ENCODE measurements around the gene MRPL54. TPM values are rescaled to one million over a fixed set of nuclear protein-coding genes. Genes with fewer than 3 reads are reported as not detected.

MRPL54 gene
- total RNA-seq: 15.3 and 68.4 TPM in 2 replicates

GRCh38 chr19:3762501-3763459 is at the start of gene MRPL54:
TSS of gene MRPL54 (plus strand) at chr19:3762682. CDS start at chr19:3762701, 19 bp downstream.

GRCh38 chr19:3761382-3762129 is 926 bp upstream of the MRPL54 start, which contains the start of gene APBA3:
TSS of gene APBA3 (minus strand) at chr19:3761692. CDS start at chr19:3760264, 1,428 bp downstream.

GRCh38 chr19:3771906-3772455 is 9.5 kb downstream of the MRPL54 start, which contains the start of gene RAX2:
TSS of gene RAX2 (minus strand) at chr19:3772228. CDS start at chr19:3771742, 486 bp downstream.

GRCh38 chr19:3785938-3786824 is 23.7 kb downstream of the MRPL54 start, which contains the start of gene MATK:
TSS of gene MATK (minus strand) at chr19:3786381. CDS start at chr19:3785135, 1,246 bp downstream.

Other genes starting within 250 kb of the MRPL54 start
- gene TEKTIP1, start 223.5 kb upstream of the MRPL54 start, total RNA-seq: 0.14 TPM in 1 of 2 replicates, not detected in the other
- 80.3 and 174 TPM in 2 replicates for gene MFSD12, start 205.1 kb upstream of the MRPL54 start, total RNA-seq
- 47.4 and 60.1 TPM in 2 replicates for gene HMG20B, start 189.7 kb upstream of the MRPL54 start, total RNA-seq
- not detected in 2 replicates for gene GIPC3, start 177.2 kb upstream of the MRPL54 start, total RNA-seq
- gene TBXA2R, start 155.8 kb upstream of the MRPL54 start, total RNA-seq: 0.21 TPM in 1 of 2 replicates, not detected in the other
- 23.2 and 34.0 TPM in 2 replicates for gene CACTIN, start 135.9 kb upstream of the MRPL54 start, total RNA-seq
- gene PIP5K1C, start 62.2 kb upstream of the MRPL54 start, total RNA-seq: 5.5 and 31.3 TPM in 2 replicates
- gene TJP3, start 54.3 kb upstream of the MRPL54 start, total RNA-seq: 1.0 and 4.4 TPM in 2 replicates
- gene APBA3, start 990 bp upstream of the MRPL54 start, total RNA-seq: 22.9 and 23.8 TPM in 2 replicates
- not detected in 2 replicates for gene RAX2, start 9.5 kb downstream of the MRPL54 start, total RNA-seq
- under 0.01 and 0.57 TPM in 2 replicates for gene MATK, start 23.7 kb downstream of the MRPL54 start, total RNA-seq
- gene ZFR2, start 106.4 kb downstream of the MRPL54 start, total RNA-seq: not detected in 2 replicates
- gene ATCAY, start 118.0 kb downstream of the MRPL54 start, total RNA-seq: not detected in 2 replicates
- not detected in 2 replicates for gene NMRK2, start 170.4 kb downstream of the MRPL54 start, total RNA-seq
- 129 and 136 TPM in 2 replicates for gene DAPK3, start 208.4 kb downstream of the MRPL54 start, total RNA-seq
- 2,721 and 3,305 TPM in 2 replicates for gene EEF2, start 222.8 kb downstream of the MRPL54 start, total RNA-seq
- gene PIAS4, start 245.1 kb downstream of the MRPL54 start, total RNA-seq: 14.7 and 20.6 TPM in 2 replicates

All from nasal cavity respiratory epithelium epithelial cell of viscerocranial mucosa (primary cell).